ENCODE measurements around the gene SLC12A3. TPM values are rescaled to one million over a fixed set of nuclear protein-coding genes. Genes with fewer than 3 reads are reported as not detected.

The SLC12A3 gene
- total RNA-seq, 2 experiments from 2014 or later: not detected

- H3K9me3 Mint-ChIP-seq: no peaks in the 10 kb centered on the region
- DNase-seq: no peak
- H3K4me3 Mint-ChIP-seq: no peak overlapping the region
- CTCF ChIA-PET: interaction anchor here (0.9 to 1.1 kb wide), 2 partner anchors 77 to 83 kb away, joined by 3 read pairs; no protein-coding TSS in a partner anchor
- no peak overlapping the region for H3K27ac Mint-ChIP-seq
- intact Hi-C loops (cut with micrococcal nuclease): no loop called here
- no peaks in the 10 kb centered on the region for H3K36me3 Mint-ChIP-seq (ENCODE audit: low read depth)
- no peaks in the 10 kb centered on the region for H3K27me3 Mint-ChIP-seq (ENCODE audit: low read depth)
- H3K4me1 Mint-ChIP-seq (ENCODE audit: low read depth): peaks cover 8% of the 10 kb centered on the region
Measured at GRCh38 chr16:56956076-56956475, 91.1 kb downstream of the SLC12A3 start.

GRCh38 chr16:56956756-56957155, 91.7 kb downstream of the SLC12A3 start:
- Mint-ChIP-seq H3K27ac (no peak overlapping the region), H3K9me3 (no peaks in the 10 kb centered on the region), H3K4me3 (no peak overlapping the region), H3K27me3 (ENCODE audit: low read depth) (no peaks in the 10 kb centered on the region), H3K36me3 (ENCODE audit: low read depth) (no peaks in the 10 kb centered on the region), H3K4me1 (ENCODE audit: low read depth) (peaks cover 3% of the 10 kb centered on the region)
- DNase-seq: no peak
- CTCF ChIA-PET: interaction anchor here (0.9 to 1.8 kb wide), 3 partner anchors 76 to 89 kb away, joined by 3 to 4 read pairs (median 3); no protein-coding TSS in a partner anchor
- intact Hi-C loops (cut with micrococcal nuclease): no loop called here

DNA sequence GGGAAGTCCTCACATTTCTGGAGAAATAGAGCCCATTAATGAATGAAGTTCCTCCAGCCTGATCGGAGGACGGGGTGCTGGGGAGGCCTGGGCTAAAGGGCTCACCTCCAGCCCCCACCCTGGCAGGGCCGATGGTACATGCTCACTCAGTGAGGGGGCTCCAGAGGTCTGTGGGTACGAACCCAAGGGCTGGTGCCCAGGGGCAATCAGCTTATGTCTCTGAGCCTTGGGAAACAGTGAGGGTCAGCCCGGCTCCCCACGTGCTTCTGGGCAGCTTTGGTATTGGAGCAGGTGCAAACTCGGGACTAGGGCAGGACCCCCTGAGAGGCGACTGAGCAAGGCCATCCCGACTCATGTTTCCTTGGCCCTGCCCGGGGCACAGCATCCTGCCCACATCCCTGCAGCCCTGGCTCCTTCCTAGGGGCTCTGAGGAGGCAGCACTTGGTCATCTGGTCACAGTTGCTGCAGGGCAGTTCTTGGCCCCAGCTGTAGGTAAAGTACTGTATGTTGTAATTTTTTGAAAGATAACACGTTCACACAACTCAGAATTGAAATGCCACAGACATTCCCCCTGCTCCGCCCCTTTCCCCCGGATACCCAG, 95.8 kb downstream of the SLC12A3 start:
- H3K27me3 Mint-ChIP-seq (ENCODE audit: low read depth): no peaks in the 10 kb centered on the region
- H3K36me3 Mint-ChIP-seq (ENCODE audit: low read depth): no peaks in the 10 kb centered on the region
- CTCF ChIA-PET: interaction anchor here (0.5 to 7.8 kb wide), 6 partner anchors 8 to 123 kb away, joined by 3 to 63 read pairs (median 4); no protein-coding TSS in a partner anchor
- peaks cover 18% of the 10 kb centered on the region for H3K4me1 Mint-ChIP-seq (ENCODE audit: low read depth)
- intact Hi-C loops (cut with micrococcal nuclease): no loop called here
- H3K27ac Mint-ChIP-seq: no peak overlapping the region
- no peak overlapping the region for H3K4me3 Mint-ChIP-seq
- no peaks in the 10 kb centered on the region for H3K9me3 Mint-ChIP-seq
- no peak for DNase-seq

DNA sequence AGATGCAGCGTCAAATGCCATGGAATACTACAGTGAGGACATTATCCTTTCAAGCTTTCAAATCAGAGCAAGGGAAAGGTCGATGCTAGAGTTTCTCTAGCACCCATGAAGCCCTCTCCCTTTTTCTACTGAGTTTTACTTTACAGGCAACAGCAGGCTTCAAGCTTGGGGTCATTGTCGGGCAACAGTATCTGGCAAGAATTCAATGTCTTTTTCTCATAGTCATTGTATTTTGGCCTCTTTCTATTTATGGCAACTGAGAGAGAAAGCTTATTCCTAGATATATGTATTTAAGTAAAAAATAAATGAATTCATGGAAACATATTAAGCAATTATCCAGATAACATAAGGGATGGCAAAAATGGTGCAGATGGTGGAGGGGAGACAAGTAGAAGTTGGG, 96.4 kb downstream of the SLC12A3 start:
- no peaks in the 10 kb centered on the region for H3K27me3 Mint-ChIP-seq (ENCODE audit: low read depth)
- peaks cover 22% of the 10 kb centered on the region for H3K4me1 Mint-ChIP-seq (ENCODE audit: low read depth)
- DNase-seq: no peak
- H3K9me3 Mint-ChIP-seq: no peaks in the 10 kb centered on the region
- no peak overlapping the region for H3K4me3 Mint-ChIP-seq
- CTCF ChIA-PET: interaction anchor here (0.5 to 7.8 kb wide), 5 partner anchors 9 to 99 kb away, joined by 3 to 63 read pairs (median 3); no protein-coding TSS in a partner anchor
- intact Hi-C loops (cut with micrococcal nuclease): no loop called here
- H3K27ac Mint-ChIP-seq: no peak overlapping the region
- H3K36me3 Mint-ChIP-seq (ENCODE audit: low read depth): no peaks in the 10 kb centered on the region

DNA sequence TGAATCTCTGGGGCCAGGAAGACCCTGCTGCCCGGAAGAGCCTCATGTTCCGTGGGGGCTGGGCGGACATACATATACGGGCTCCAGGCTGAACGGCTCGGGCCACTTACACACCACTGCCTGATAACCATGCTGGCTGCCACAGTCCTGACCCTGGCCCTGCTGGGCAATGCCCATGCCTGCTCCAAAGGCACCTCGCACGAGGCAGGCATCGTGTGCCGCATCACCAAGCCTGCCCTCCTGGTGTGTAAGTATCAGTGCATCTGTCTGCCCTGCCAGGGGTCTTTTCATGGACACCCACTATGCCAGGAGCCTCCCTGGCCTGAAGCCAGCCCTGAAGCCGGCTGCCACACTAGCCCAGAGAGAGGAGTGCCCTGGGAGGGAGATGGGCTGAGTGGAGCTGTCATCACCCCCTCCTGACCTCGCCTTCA, 96.9 kb downstream of the SLC12A3 start, which contains the start of gene CETP:
Gene CETP (plus strand): TSS at position 100 of the 431 bp plus-strand sequence. CDS start 30 bp downstream, at position 130.
- Mint-ChIP-seq H3K27me3 (ENCODE audit: low read depth) (no peaks in the 10 kb centered on the region), H3K36me3 (ENCODE audit: low read depth) (no peaks in the 10 kb centered on the region), H3K9me3 (no peaks in the 10 kb centered on the region), H3K27ac (no peak within 1 kb of the TSS), H3K4me1 (ENCODE audit: low read depth) (peaks cover 20% of the 10 kb centered on the region), H3K4me3 (no peak within 1 kb of the TSS)
- no peak for DNase-seq
- intact Hi-C loops (cut with micrococcal nuclease): no loop called here
- CTCF ChIA-PET: interaction anchor here (0.6 to 7.8 kb wide), 5 partner anchors 9 to 122 kb away, joined by 3 to 63 read pairs (median 4); no protein-coding TSS in a partner anchor

DNA sequence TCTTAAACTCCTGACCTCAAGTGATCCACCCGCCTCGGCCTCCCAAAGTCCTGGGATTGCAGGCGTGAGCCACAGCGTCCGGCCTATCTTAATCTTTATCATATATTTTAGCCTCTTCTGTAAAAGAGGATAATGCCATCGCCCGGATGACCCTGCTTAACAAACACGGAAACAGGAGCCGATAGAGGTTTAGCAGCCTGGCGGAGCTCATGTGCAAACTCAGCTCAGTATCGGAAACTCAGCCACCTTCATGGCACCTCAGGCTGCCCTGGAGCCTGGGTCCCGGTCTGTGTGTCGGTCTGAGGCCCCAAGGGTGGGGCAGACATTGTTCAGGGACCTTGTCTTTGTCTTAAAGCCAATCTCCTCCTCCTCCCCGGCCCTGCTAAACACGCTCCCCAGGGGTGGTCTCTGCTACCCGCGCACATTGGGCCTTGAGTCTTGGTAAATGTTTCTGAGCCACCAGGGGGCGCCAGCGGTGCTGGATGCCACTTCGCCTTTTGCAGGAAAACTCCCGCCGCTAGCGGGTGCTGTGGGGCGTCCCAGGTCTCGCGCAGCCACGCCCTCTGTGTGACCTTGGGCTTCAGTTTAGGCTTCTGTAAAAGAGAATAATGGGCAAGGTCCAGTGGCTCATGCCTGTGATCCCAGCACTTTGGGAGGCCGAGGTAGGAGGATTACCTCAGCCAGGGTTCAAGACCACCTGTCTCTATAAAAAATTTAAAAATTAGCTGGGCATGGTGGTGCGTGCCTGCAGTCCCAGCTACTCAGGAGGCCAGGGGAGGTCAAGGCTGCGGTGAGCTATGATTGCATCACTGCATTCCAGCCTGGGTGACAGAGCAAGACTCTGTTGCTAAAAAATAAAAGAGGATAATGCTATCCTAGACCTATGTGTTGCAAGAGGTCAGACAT, 99.5 kb downstream of the SLC12A3 start:
- CTCF ChIA-PET: interaction anchor here (0.6 to 7.8 kb wide), 52 partner anchors 8 to 331 kb away, joined by 3 to 63 read pairs (median 6); partner anchors contain the start of genes CPNE2 and NLRC5
- no peaks in the 10 kb centered on the region for H3K27me3 Mint-ChIP-seq (ENCODE audit: low read depth)
- H3K36me3 Mint-ChIP-seq (ENCODE audit: low read depth): no peaks in the 10 kb centered on the region
- H3K27ac Mint-ChIP-seq: no peak overlapping the region
- no peaks in the 10 kb centered on the region for H3K9me3 Mint-ChIP-seq
- peak; percentile 98 for DNase-seq
- intact Hi-C loops (cut with micrococcal nuclease): loop anchor here (1.0 to 2.0 kb wide), 6 partner anchors 20 to 336 kb away; partner anchors contain the start of gene NLRC5
- H3K4me1 Mint-ChIP-seq (ENCODE audit: low read depth): peaks cover 19% of the 10 kb centered on the region
- H3K4me3 Mint-ChIP-seq: no peak overlapping the region

Small RNAs within 50 kb of the gene (microRNA-seq; reads per million reads assigned to microRNA genes)
- gene MIR138-2 (ENCODE audit: borderline microRNAs expressed, borderline replicate concordance) (not detected), gene MIR6863 (ENCODE audit: borderline microRNAs expressed, borderline replicate concordance) (not detected)

Other genes starting within 250 kb of the SLC12A3 start
- gene MT1E, start 239.4 kb upstream of the SLC12A3 start, total RNA-seq: 10 to 100 TPM; 12.2 to 12.4 TPM
- gene MT1M, start 232.5 kb upstream of the SLC12A3 start, total RNA-seq: not detected
- gene MT1A, start 226.5 kb upstream of the SLC12A3 start, total RNA-seq: not detected
- not detected for gene MT1B, start 213.3 kb upstream of the SLC12A3 start, total RNA-seq
- 1 to 10 TPM; 5.4 to 6.4 TPM for gene MT1F, start 207.2 kb upstream of the SLC12A3 start, total RNA-seq
- gene MT1G, start 197.1 kb upstream of the SLC12A3 start, total RNA-seq: 10 to 100 TPM; 22.4 to 23.8 TPM
- gene MT1H, start 195.4 kb upstream of the SLC12A3 start, total RNA-seq: 1 to 10 TPM; 5.4 to 7.4 TPM
- gene MT1X, start 182.7 kb upstream of the SLC12A3 start, total RNA-seq: 10 to 100 TPM; 49.9 to 57.9 TPM
- 100 to 1,000 TPM; 161 to 172 TPM for gene NUP93, start 135.1 kb upstream of the SLC12A3 start, total RNA-seq
- gene HERPUD1, start 66.9 kb downstream of the SLC12A3 start, total RNA-seq: 100 to 1,000 TPM; 118 to 120 TPM
- not detected for gene CETP, start 96.7 kb downstream of the SLC12A3 start, total RNA-seq
- gene NLRC5, start 124.3 kb downstream of the SLC12A3 start, total RNA-seq: 100 to 1,000 TPM; 104 to 119 TPM
- gene CPNE2, start 227.4 kb downstream of the SLC12A3 start, total RNA-seq: 1 to 10 TPM; 5.1 TPM

Measured in activated naive CD4-positive, alpha-beta T cell treated with anti-CD3 and anti-CD28 coated beads for 36 hours (primary cell).